IMR-90 (cell line): Measurements from ENCODE around the gene NKAIN1. TPM values are rescaled to one million over a fixed set of nuclear protein-coding genes. Genes with fewer than 3 reads are reported as not detected.

Experiments
- ATAC-seq: fragments of 200-7000 bp; cut with Tn5 transposase; 2 replicates; pipeline ENCODE4 v1.9.1; 2020; ENCODE audit warnings: low read depth, mild to moderate bottlenecking, moderate library complexity
- BruUV-seq: library from RNA; stranded (reverse); fragments of 400-500 nt; replicated peaks from 2 replicates; lab custom pipeline; 2021; lab: Mats Ljungman, UMichigan
- CTCF ChIA-PET: fragments of 300-600 bp; formaldehyde crosslinking; extraction: SDS; loops from one replicate; lab custom pipeline; 2021; ENCODE audit warnings: antibody characterized with exemption; lab: Yijun Ruan, JAX
- POLR2A ChIA-PET: fragments of 300-600 bp; sonication (Branson Sonifier 250); formaldehyde crosslinking; loops from one replicate; lab custom pipeline; 2022; ENCODE audit warnings: antibody characterized with exemption; ENCODE audit not compliant: unreplicated experiment; lab: Charles Lee
- DNase-seq: peaks from one replicate; pipeline ENCODE4 v3.0.0; 2013
- H2AFZ ChIP-seq: replicated peaks from 2 replicates; pipeline ENCODE3; 2013; ENCODE audit warnings: low read length, mild to moderate bottlenecking; ENCODE audit not compliant: poor library complexity
- H2AK5ac ChIP-seq: 2 replicates; pipeline ENCODE4 v1.6.1; 2013; ENCODE audit warnings: low read depth, low read length, inconsistent platforms
- H2AK9ac ChIP-seq: replicated peaks from 2 replicates; pipeline ENCODE3; 2013; ENCODE audit warnings: mild to moderate bottlenecking, low read depth, low read length, moderate library complexity; ENCODE audit not compliant: poor library complexity
- H2BK120ac ChIP-seq: 2 replicates; pipeline ENCODE4 v1.6.1; 2013; ENCODE audit warnings: low read depth, low read length, inconsistent platforms
- H2BK15ac ChIP-seq: 3 replicates; pipeline ENCODE4 v1.6.1; 2013; ENCODE audit warnings: low read depth, low read length, inconsistent platforms
- H2BK20ac ChIP-seq: 2 replicates; pipeline ENCODE4 v1.6.1; 2013; ENCODE audit warnings: low read depth, mild to moderate bottlenecking, inconsistent platforms, low read length, moderate library complexity
- H2BK5ac ChIP-seq: 2 replicates; pipeline ENCODE4 v1.6.1; 2013; ENCODE audit warnings: mild to moderate bottlenecking, low read depth, low read length, inconsistent platforms; ENCODE audit not compliant: poor library complexity, severe bottlenecking
- H3K14ac ChIP-seq: replicated peaks from 2 replicates; pipeline ENCODE4 v1.6.1; 2013; ENCODE audit warnings: low read depth, low read length, inconsistent platforms
- H3K18ac ChIP-seq: 2 replicates; pipeline ENCODE4 v1.6.1; 2013; ENCODE audit warnings: low read depth, low read length, control low read depth
- H3K23ac ChIP-seq: 2 replicates; pipeline ENCODE4 v1.6.1; 2013; ENCODE audit warnings: low read depth, low read length, inconsistent platforms
- H3K27ac ChIP-seq: 2 replicates; pipeline ENCODE4 v1.5.1; 2013; ENCODE audit warnings: mild to moderate bottlenecking, control low read depth, low read length; ENCODE audit not compliant: insufficient read depth
- H3K27me3 ChIP-seq: 2 replicates; pipeline ENCODE4 v1.6.1; 2013; ENCODE audit warnings: low read length; ENCODE audit not compliant: control insufficient read depth, insufficient read depth
- H3K36me3 ChIP-seq: 2 replicates; pipeline ENCODE4 v1.6.1; 2013; ENCODE audit warnings: low read length, mixed read lengths; ENCODE audit not compliant: control insufficient read depth, insufficient read depth
- H3K4ac ChIP-seq: 2 replicates; pipeline ENCODE4 v1.6.1; 2013; ENCODE audit warnings: low read depth, low read length, inconsistent platforms
- H3K4me1 ChIP-seq: 2 replicates; pipeline ENCODE4 v1.6.1; 2013; ENCODE audit warnings: low read length, mixed read lengths; ENCODE audit not compliant: control insufficient read depth, insufficient read depth
- H3K4me2 ChIP-seq: 2 replicates; pipeline ENCODE4 v1.6.1; 2013; ENCODE audit warnings: low read depth, mild to moderate bottlenecking, control low read depth, low read length, moderate library complexity
- H3K4me3 ChIP-seq: 2 replicates; pipeline ENCODE4 v1.5.1; 2013; ENCODE audit warnings: low read depth, mild to moderate bottlenecking, control low read depth, low read length, moderate library complexity; ENCODE audit not compliant: insufficient read depth
- H3K56ac ChIP-seq: 2 replicates; pipeline ENCODE4 v1.6.1; 2013; ENCODE audit warnings: low read length, inconsistent platforms; ENCODE audit not compliant: insufficient read depth; ENCODE audit errors: extremely low read depth
- H3K79me1 ChIP-seq, 2 experiments: 2 replicates each; pipeline ENCODE4 v1.6.1; 2013; ENCODE audit warnings: low read length in 2 of 2, inconsistent platforms in 1 of 2, low read depth in 1 of 2
- H3K9ac ChIP-seq: 2 replicates; pipeline ENCODE4 v1.6.1; 2013; ENCODE audit warnings: low read depth, low read length, control low read depth
- H3K9me1 ChIP-seq: 2 replicates; pipeline ENCODE4 v1.6.1; 2013; ENCODE audit warnings: low read length, inconsistent platforms; ENCODE audit not compliant: insufficient read depth
- H3K9me3 ChIP-seq: 2 replicates; pipeline ENCODE4 v1.6.1; 2013; ENCODE audit warnings: low read length; ENCODE audit not compliant: control insufficient read depth, insufficient read depth
- H4K20me1 ChIP-seq: 2 replicates; pipeline ENCODE4 v1.6.1; 2013; ENCODE audit warnings: low read length, inconsistent platforms; ENCODE audit not compliant: insufficient read depth
- H4K5ac ChIP-seq: 2 replicates; pipeline ENCODE4 v1.6.1; 2013; ENCODE audit warnings: mild to moderate bottlenecking, low read depth, low read length, control low read depth
- H4K8ac ChIP-seq, 2 experiments: 2 replicates each; pipeline ENCODE4 v1.6.1; 2013; ENCODE audit warnings: low read depth in 2 of 2, low read length in 2 of 2, control low read depth in 1 of 2, inconsistent platforms in 1 of 2
- H4K91ac ChIP-seq: 2 replicates; pipeline ENCODE4 v1.6.1; 2013; ENCODE audit warnings: low read depth, low read length, inconsistent platforms; ENCODE audit not compliant: insufficient read depth
- BHLHE40 ChIP-seq: fragments of 150-350 bp; IDR thresholded peaks from 2 replicates; pipeline ENCODE4 v1.6.1; 2016; ENCODE audit warnings: mild to moderate bottlenecking, low read depth, low read length
- CEBPB ChIP-seq: IDR thresholded peaks from 2 replicates; pipeline ENCODE4 v1.6.1; 2012; ENCODE audit warnings: low read depth, low read length, improper control_type of control experiment
- CTCF ChIP-seq: conservative IDR thresholded peaks from 2 replicates; pipeline ENCODE4 v1.5.1; 2012; ENCODE audit warnings: mild to moderate bottlenecking, low read depth, low read length, improper control_type of control experiment
- FOS ChIP-seq: fragments of 150-350 bp; IDR thresholded peaks from 2 replicates; pipeline ENCODE4 v1.6.1; 2016; ENCODE audit warnings: low read depth, low read length
- MAFK ChIP-seq: IDR thresholded peaks from 2 replicates; pipeline ENCODE4 v1.6.1; 2012; ENCODE audit warnings: low read depth, low read length, improper control_type of control experiment
- MAZ ChIP-seq: IDR thresholded peaks from 2 replicates; pipeline ENCODE4 v1.6.1; 2012; ENCODE audit warnings: low read depth, mild to moderate bottlenecking, low read length, improper control_type of control experiment, moderate library complexity, borderline replicate concordance
- MXI1 ChIP-seq: IDR thresholded peaks from 2 replicates; pipeline ENCODE4 v1.6.1; 2012; ENCODE audit warnings: low read depth, mild to moderate bottlenecking, low read length, moderate library complexity, borderline replicate concordance
- NFE2L2 ChIP-seq: fragments of 150-350 bp; IDR thresholded peaks from 2 replicates; pipeline ENCODE4 v1.6.1; 2016; ENCODE audit warnings: low read depth, mild to moderate bottlenecking, low read length
- POLR2A ChIP-seq: IDR thresholded peaks from 2 replicates; pipeline ENCODE4 v1.6.1; 2012; ENCODE audit warnings: mild to moderate bottlenecking, low read depth, low read length
- RAD21 ChIP-seq: IDR thresholded peaks from 2 replicates; pipeline ENCODE4 v1.6.1; 2012; ENCODE audit warnings: low read length, improper control_type of control experiment
- RCOR1 ChIP-seq: IDR thresholded peaks from 2 replicates; pipeline ENCODE4 v1.6.1; 2012; ENCODE audit warnings: mild to moderate bottlenecking, low read length, improper control_type of control experiment; ENCODE audit not compliant: insufficient replicate concordance
- RFX5 ChIP-seq: IDR thresholded peaks from 2 replicates; pipeline ENCODE4 v1.8.0; 2012; ENCODE audit warnings: low read depth, mild to moderate bottlenecking, low read length, moderate library complexity
- SMC3 ChIP-seq: fragments of 150-350 bp; IDR thresholded peaks from 2 replicates; pipeline ENCODE4 v1.6.1; 2016; ENCODE audit warnings: low read depth, mild to moderate bottlenecking, antibody characterized with exemption, low read length, moderate library complexity
- WGBS, 2 experiments: methylation state at CpG; one replicate each; pipeline versions ENCODE4 v1.1.5 to v1.1.7; 2013; ENCODE audit warnings: missing lambda C conversion rate in 2 of 2; ENCODE audit not compliant: insufficient read length in 1 of 2; ENCODE audit errors: extremely low coverage in 2 of 2; 5-methylcytosine and 5-hydroxymethylcytosine counted together
- dilution Hi-C: fragments of 300-500 bp; cut with HindIII; formaldehyde crosslinking; loops from one replicate; pipeline ENCODE4 v1.14.3; 2018; ENCODE audit warnings: low sequenced_read_pairs; ENCODE audit not compliant: unreplicated experiment
- in situ Hi-C: fragments of 300-500 bp; cut with MboI; formaldehyde crosslinking; loops from 3 replicates; pipeline ENCODE4 v1.14.3; 2019; ENCODE audit warnings: low sequenced_read_pairs, inconsistent platforms, mixed read lengths
- intact Hi-C: fragments of 100-400 bp; cut with micrococcal nuclease; formaldehyde crosslinking; loops from 2 replicates; pipeline ENCODE4 v1.10.0; 2022
- polyA plus RNA-seq, 3 experiments: library from polyadenylated mRNA; depleted of rRNA; stranded (reverse); fragments of >200 nt; gene quantifications; 2 replicates each; pipeline ENCODE4 v1.2.3, GENCODE V29; 2012; ENCODE audit warnings: low replicate concordance in 1 of 3
- total RNA-seq: library from RNA; depleted of rRNA; stranded (reverse); fragments of >200 nt; gene quantifications from 2 replicates; pipeline ENCODE4 v1.2.3, GENCODE V29; 2012
- TF ChIP-seq, protein P1 (sequence below): fragments of 150-350 bp; IDR thresholded peaks from 2 replicates; pipeline ENCODE4 v1.6.1; 2017; ENCODE audit warnings: mild to moderate bottlenecking, antibody characterized with exemption, low read length, low read depth
- TF ChIP-seq, protein P2 (sequence below): fragments of 150-350 bp; IDR thresholded peaks from 2 replicates; pipeline ENCODE4 v1.6.1; 2016; ENCODE audit warnings: low read depth, mild to moderate bottlenecking, low read length, moderate library complexity, borderline replicate concordance

Gene NKAIN1
- total and polyA plus RNA-seq, 2 of the 4 experiments (the other 2 are of a cell fraction) = under 0.01 to 0.09 TPM

DNA sequence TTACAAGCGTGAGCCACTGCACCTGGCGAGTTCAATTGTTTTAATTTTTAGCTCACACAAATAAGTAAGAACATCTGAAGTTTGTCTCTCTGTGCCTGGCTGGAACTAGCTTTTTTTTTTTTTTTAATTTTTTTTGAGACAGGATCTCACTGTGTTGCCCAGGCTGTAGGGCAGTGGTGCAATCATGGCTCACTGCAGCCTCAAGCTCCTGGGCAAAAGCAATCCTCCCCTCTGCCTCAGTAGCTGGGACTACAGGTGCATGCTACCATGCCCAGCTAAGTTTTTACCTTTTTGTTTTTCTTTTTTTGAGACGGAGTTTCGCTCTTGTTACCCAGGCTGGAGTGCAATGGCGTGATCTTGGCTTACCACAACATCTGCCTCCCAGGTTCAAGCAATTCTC, 7.9 kb downstream of the NKAIN1 start:
- Histone ChIP-seq H3K9me3 (no peaks in the 10 kb centered on the region), H4K8ac (no peak overlapping the region), H2AK5ac (no peak overlapping the region), H3K18ac (no peak overlapping the region), H3K36me3 (no peaks in the 10 kb centered on the region), H3K14ac (no peak overlapping the region), H3K27ac (no peak overlapping the region), H3K9me1 (no peaks in the 10 kb centered on the region), H4K91ac (no peak overlapping the region), H2AFZ (no peak overlapping the region), H2AK9ac (no peak overlapping the region), H3K9ac (no peak overlapping the region), H3K56ac (no peak overlapping the region), H4K20me1 (no peaks in the 10 kb centered on the region), H3K4me3 (no peak overlapping the region), H4K5ac (no peak overlapping the region), H3K23ac (no peak overlapping the region), H3K4ac (no peak overlapping the region), H3K4me1 (no peaks in the 10 kb centered on the region), H2BK20ac (no peak overlapping the region), H3K4me2 (no peak overlapping the region), H3K27me3 (peaks cover 38% of the 10 kb centered on the region), H3K79me1 (no peaks in the 10 kb centered on the region), H2BK5ac (no peak overlapping the region), H2BK15ac (no peak overlapping the region), H2BK120ac (no peak overlapping the region)
- ChIA-PET CTCF (no interaction called here), POLR2A (no interaction called here)
- in situ Hi-C loops = no loop called here
- intact Hi-C loops = no loop called here
- dilution Hi-C loops = no loop called here
- no TSS peak for BruUV-seq
- ATAC-seq (no peak), DNase-seq (no peak)
- TF ChIP-seq POLR2A (no peak), FOS (no peak), MAZ (no peak), MAFK (no peak), SMC3 (no peak), CTCF (no peak), RFX5 (no peak), NFE2L2 (no peak), MXI1 (no peak), RCOR1 (no peak), CEBPB (no peak), BHLHE40 (no peak), RAD21 (no peak)
- TF ChIP-seq, protein P1, sequence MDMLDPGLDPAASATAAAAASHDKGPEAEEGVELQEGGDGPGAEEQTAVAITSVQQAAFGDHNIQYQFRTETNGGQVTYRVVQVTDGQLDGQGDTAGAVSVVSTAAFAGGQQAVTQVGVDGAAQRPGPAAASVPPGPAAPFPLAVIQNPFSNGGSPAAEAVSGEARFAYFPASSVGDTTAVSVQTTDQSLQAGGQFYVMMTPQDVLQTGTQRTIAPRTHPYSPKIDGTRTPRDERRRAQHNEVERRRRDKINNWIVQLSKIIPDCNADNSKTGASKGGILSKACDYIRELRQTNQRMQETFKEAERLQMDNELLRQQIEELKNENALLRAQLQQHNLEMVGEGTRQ = no peak
- TF ChIP-seq, protein P2, sequence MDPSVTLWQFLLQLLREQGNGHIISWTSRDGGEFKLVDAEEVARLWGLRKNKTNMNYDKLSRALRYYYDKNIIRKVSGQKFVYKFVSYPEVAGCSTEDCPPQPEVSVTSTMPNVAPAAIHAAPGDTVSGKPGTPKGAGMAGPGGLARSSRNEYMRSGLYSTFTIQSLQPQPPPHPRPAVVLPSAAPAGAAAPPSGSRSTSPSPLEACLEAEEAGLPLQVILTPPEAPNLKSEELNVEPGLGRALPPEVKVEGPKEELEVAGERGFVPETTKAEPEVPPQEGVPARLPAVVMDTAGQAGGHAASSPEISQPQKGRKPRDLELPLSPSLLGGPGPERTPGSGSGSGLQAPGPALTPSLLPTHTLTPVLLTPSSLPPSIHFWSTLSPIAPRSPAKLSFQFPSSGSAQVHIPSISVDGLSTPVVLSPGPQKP = no peak
- 86% methylated on average over 2 of the region's 5 CpGs; no CpG with 5 or more reads in 1 of the 2 experiments for WGBS, 2 experiments
